H1 (cell line): Measurements from ENCODE around the gene TMEM108. TPM values are rescaled to one million over a fixed set of nuclear protein-coding genes. Genes with fewer than 3 reads are reported as not detected.

Experiments
- CTCF ChIA-PET: fragments of 300-600 bp; sonication (Branson Sonifier 250); formaldehyde crosslinking; loops from one replicate; lab custom pipeline; 2021; ENCODE audit not compliant: partially characterized antibody; lab: Charles Lee
- POLR2A ChIA-PET: fragments of 300-600 bp; sonication (Branson Sonifier 250); formaldehyde crosslinking; loops from one replicate; lab custom pipeline; 2021; ENCODE audit warnings: inconsistent platforms; ENCODE audit not compliant: partially characterized antibody; lab: Charles Lee
- DNase-seq, 2 experiments: peaks; one replicate each; pipeline versions ENCODE4 v3.0.0 to v3.0.0-alpha.2; 2010 to 2022; ENCODE audit warnings: low spot score in 2 of 2, low read depth in 1 of 2, mixed read lengths in 1 of 2
- FAIRE-seq: peaks from 2 replicates; lab custom pipeline; 2011; peaks lifted over from hg19 to GRCh38; lab: Jason Lieb, UNC
- H2AFZ ChIP-seq: 2 replicates; pipeline ENCODE4 v1.8.1; 2012; ENCODE audit warnings: low read length, inconsistent platforms
- H2AK5ac ChIP-seq: 2 replicates; pipeline ENCODE4 v1.6.1; 2013; ENCODE audit warnings: low read depth, low read length
- H2BK120ac ChIP-seq: replicated peaks from 2 replicates; pipeline ENCODE3; 2013; ENCODE audit warnings: low read depth, low read length, inconsistent platforms
- H2BK12ac ChIP-seq: 2 replicates; pipeline ENCODE4 v1.6.1; 2013; ENCODE audit warnings: low read depth, low read length
- H2BK15ac ChIP-seq: 2 replicates; pipeline ENCODE4 v1.6.1; 2013; ENCODE audit warnings: low read length
- H2BK20ac ChIP-seq: 2 replicates; pipeline ENCODE4 v1.6.1; 2013; ENCODE audit warnings: low read length
- H2BK5ac ChIP-seq: 2 replicates; pipeline ENCODE4 v1.6.1; 2013; ENCODE audit warnings: low read depth, low read length
- H3K14ac ChIP-seq: 2 replicates; pipeline ENCODE4 v1.6.1; 2013; ENCODE audit warnings: inconsistent platforms; ENCODE audit not compliant: insufficient read length
- H3K18ac ChIP-seq: 2 replicates; pipeline ENCODE4 v1.6.1; 2013; ENCODE audit warnings: low read length; ENCODE audit errors: extremely low read depth
- H3K23ac ChIP-seq: 2 replicates; pipeline ENCODE4 v1.6.1; 2013; ENCODE audit warnings: inconsistent platforms; ENCODE audit not compliant: insufficient read length
- H3K23me2 ChIP-seq: 2 replicates; pipeline ENCODE4 v1.6.1; 2013; ENCODE audit warnings: low read depth, low read length
- H3K27ac ChIP-seq: 2 replicates; pipeline ENCODE4 v1.6.1; 2011; ENCODE audit warnings: low read depth, low read length, inconsistent platforms
- H3K27me3 ChIP-seq, 4 experiments: replicated peaks in 1 of 4; 1 replicate in 1 of 4; 2 replicates in 3 of 4; pipeline versions ENCODE4 v1.6.1 to v1.8.1; 2011 to 2013; ENCODE audit warnings: low read length in 3 of 4, mild to moderate bottlenecking in 3 of 4, inconsistent platforms in 2 of 4, mixed read lengths in 2 of 4, moderate library complexity in 1 of 4; ENCODE audit not compliant: control insufficient read depth in 3 of 4, insufficient read depth in 3 of 4; ENCODE audit errors: extremely low read depth in 1 of 4
- H3K36me3 ChIP-seq, 4 experiments: 2 replicates each; pipeline versions ENCODE4 v1.6.1 to v1.8.1; 2011 to 2013; ENCODE audit warnings: mild to moderate bottlenecking in 4 of 4, low read length in 3 of 4, moderate library complexity in 2 of 4, control low read depth in 1 of 4, inconsistent platforms in 1 of 4; ENCODE audit not compliant: insufficient read depth in 4 of 4, control insufficient read depth in 2 of 4
- H3K4ac ChIP-seq: replicated peaks from 2 replicates; pipeline ENCODE3; 2013; ENCODE audit warnings: low read length, low read depth, mixed read lengths, inconsistent platforms; ENCODE audit not compliant: insufficient read length
- H3K4me1 ChIP-seq, 4 experiments: replicated peaks in 1 of 4; 1 replicate in 1 of 4; 2 replicates in 3 of 4; pipeline versions ENCODE4 v1.6.1 to v1.8.1; 2011 to 2013; ENCODE audit warnings: low read length in 3 of 4, inconsistent platforms in 2 of 4, mixed read lengths in 1 of 4; ENCODE audit not compliant: insufficient read depth in 4 of 4, control insufficient read depth in 3 of 4
- H3K4me2 ChIP-seq, 2 experiments: 2 replicates each; pipeline versions ENCODE4 v1.6.1 to v1.8.1; 2011 to 2013; ENCODE audit warnings: low read depth in 2 of 2, low read length in 2 of 2, control low read depth in 1 of 2, inconsistent platforms in 1 of 2, mild to moderate bottlenecking in 1 of 2; ENCODE audit not compliant: insufficient read depth in 1 of 2
- H3K4me3 ChIP-seq, 4 experiments: fragments of 200-600, 300-600 bp in 1 of 4; sonication (generic), shearing (Covaris generic), sonication (Bioruptor Twin) in 1 of 4; 2 replicates each; pipeline versions ENCODE4 v1.5.1 to v1.8.1; 2011 to 2016; ENCODE audit warnings: low read length in 4 of 4, low read depth in 3 of 4, control low read depth in 2 of 4, inconsistent platforms in 2 of 4, mild to moderate bottlenecking in 2 of 4, mixed read lengths in 1 of 4, moderate library complexity in 1 of 4; ENCODE audit not compliant: insufficient read depth in 2 of 4; ENCODE audit errors: extremely low read depth in 1 of 4
- H3K56ac ChIP-seq: replicated peaks from 2 replicates; pipeline ENCODE3; 2013; ENCODE audit warnings: low read depth, mild to moderate bottlenecking, mixed read lengths, low read length, inconsistent platforms; ENCODE audit not compliant: insufficient read length
- H3K79me1 ChIP-seq: 2 replicates; pipeline ENCODE4 v1.6.1; 2013; ENCODE audit warnings: low read depth, low read length, control low read depth
- H3K79me2 ChIP-seq, 2 experiments: 2 replicates each; pipeline versions ENCODE4 v1.6.1 to v1.8.1; 2012 to 2013; ENCODE audit warnings: low read length in 2 of 2, mild to moderate bottlenecking in 2 of 2, inconsistent platforms in 1 of 2; ENCODE audit not compliant: insufficient read depth in 2 of 2, control insufficient read depth in 1 of 2
- H3K9ac ChIP-seq, 4 experiments: replicated peaks in 1 of 4; 1 replicate in 1 of 4; 2 replicates in 3 of 4; pipeline versions ENCODE4 v1.6.1 to v1.8.1; 2011 to 2013; ENCODE audit warnings: low read depth in 3 of 4, low read length in 3 of 4, control low read depth in 2 of 4, mild to moderate bottlenecking in 2 of 4, moderate library complexity in 2 of 4, inconsistent platforms in 1 of 4; ENCODE audit errors: extremely low read depth in 1 of 4
- H3K9me3 ChIP-seq, 2 experiments: 2 replicates each; pipeline versions ENCODE4 v1.6.1 to v1.8.1; 2012 to 2013; ENCODE audit warnings: mild to moderate bottlenecking in 2 of 2, moderate library complexity in 2 of 2, control low read depth in 1 of 2, inconsistent platforms in 1 of 2, low read depth in 1 of 2, low read length in 1 of 2, mixed read lengths in 1 of 2; ENCODE audit not compliant: insufficient read depth in 2 of 2
- H4K20me1 ChIP-seq, 2 experiments: replicated peaks in 1 of 2; 2 replicates each; pipeline versions ENCODE3 to v1.8.1; 2011 to 2013; ENCODE audit warnings: inconsistent platforms in 2 of 2, low read length in 2 of 2, mild to moderate bottlenecking in 1 of 2; ENCODE audit not compliant: insufficient read depth in 2 of 2, control insufficient read depth in 1 of 2
- H4K5ac ChIP-seq: 2 replicates; pipeline ENCODE4 v1.6.1; 2013; ENCODE audit warnings: low read length, low read depth, mixed read lengths, inconsistent platforms; ENCODE audit not compliant: insufficient read length
- H4K8ac ChIP-seq: 2 replicates; pipeline ENCODE4 v1.8.0; 2013; ENCODE audit warnings: mild to moderate bottlenecking, moderate library complexity, low read length, inconsistent platforms; ENCODE audit not compliant: insufficient read depth; ENCODE audit errors: extremely low read depth
- H4K91ac ChIP-seq: replicated peaks from 2 replicates; pipeline ENCODE3; 2013; ENCODE audit warnings: low read length, mixed read lengths, inconsistent platforms; ENCODE audit not compliant: insufficient read length
- CHD1 ChIP-seq: IDR thresholded peaks from 2 replicates; pipeline ENCODE4 v1.6.1; 2012; ENCODE audit warnings: low read depth, low read length, improper control_type of control experiment
- CTCF ChIP-seq, 3 experiments: IDR thresholded peaks; 1 replicate in 2 of 3; 2 replicates in 1 of 3; pipeline versions ENCODE4 v1.5.1 to v1.6.1; 2011; ENCODE audit warnings: low read length in 3 of 3, mild to moderate bottlenecking in 3 of 3, inconsistent platforms in 2 of 3, low read depth in 1 of 3, moderate library complexity in 1 of 3; ENCODE audit not compliant: insufficient read depth in 1 of 3; ENCODE audit errors: control extremely low read depth in 1 of 3
- GTF2F1 ChIP-seq: IDR thresholded peaks from 2 replicates; pipeline ENCODE4 v1.6.1; 2012; ENCODE audit warnings: low read depth, low read length, improper control_type of control experiment, borderline replicate concordance
- HDAC6 ChIP-seq: IDR thresholded peaks from one replicate; pipeline ENCODE4 v1.7.1; 2012; ENCODE audit warnings: low read depth, mild to moderate bottlenecking, inconsistent platforms, low read length, moderate library complexity
- KDM5A ChIP-seq: fragments of 200-600 bp; IDR thresholded peaks from 2 replicates; pipeline ENCODE4 v1.7.1; 2012; ENCODE audit warnings: mild to moderate bottlenecking, low read length, inconsistent platforms, mixed read lengths
- MAFK ChIP-seq: IDR thresholded peaks from 2 replicates; pipeline ENCODE4 v1.6.1; 2012; ENCODE audit warnings: low read depth, mild to moderate bottlenecking, improper control_type of control experiment, low read length
- PHF8 ChIP-seq: fragments of 200-600 bp; sonication (generic); conservative IDR thresholded peaks from 2 replicates; pipeline ENCODE4 v1.7.1; 2012; ENCODE audit warnings: low read depth, mild to moderate bottlenecking, inconsistent platforms, low read length, moderate library complexity
- POU5F1 ChIP-seq: IDR thresholded peaks from 2 replicates; pipeline ENCODE4 v1.6.1; 2011; ENCODE audit warnings: low read depth, mild to moderate bottlenecking, low read length, moderate library complexity
- RAD21 ChIP-seq, 2 experiments: IDR thresholded peaks in 1 of 2; conservative IDR thresholded peaks in 1 of 2; 2 replicates each; pipeline ENCODE4 v1.6.1; 2011; ENCODE audit warnings: low read depth in 2 of 2, low read length in 2 of 2, improper control_type of control experiment in 1 of 2, inconsistent platforms in 1 of 2, mild to moderate bottlenecking in 1 of 2, moderate library complexity in 1 of 2
- RFX5 ChIP-seq: IDR thresholded peaks from 2 replicates; pipeline ENCODE4 v1.6.1; 2011; ENCODE audit warnings: low read depth, low read length, improper control_type of control experiment, borderline replicate concordance
- SIRT6 ChIP-seq: IDR thresholded peaks from one replicate; pipeline ENCODE4 v1.7.1; 2012; ENCODE audit warnings: low read length, inconsistent platforms
- polyA plus RNA-seq, 7 experiments: library from polyadenylated mRNA; depleted of rRNA in 3 of 7; stranded (reverse) in 5 of 7; unstranded in 2 of 7; fragments of >200 nt in 5 of 7; fragments of 200-250 nt in 2 of 7; gene quantifications; 1 replicate in 5 of 7; 2 replicates in 1 of 7; 4 replicates in 1 of 7; pipeline versions ENCODE4 v1.2.1 to v1.2.3, GENCODE V29; 2011 to 2013; ENCODE audit warnings: missing spikeins in 2 of 7, mixed read lengths in 2 of 7
- total RNA-seq: library from RNA; stranded (reverse); fragmentation: NEBNext Ultra II Directional; extraction: Animal tissue kit (Norgen Biotek cat#: 25700); gene quantifications from 2 replicates; pipeline ENCODE4 v1.2.1, GENCODE V29; 2021
- TF ChIP-seq, protein P1 (sequence below): IDR thresholded peaks from 2 replicates; pipeline ENCODE4 v1.6.1; 2012; ENCODE audit warnings: inconsistent platforms

TMEM108 gene
- total and polyA plus RNA-seq, 2 of the 8 experiments (the other 6 are each of a cell fraction or from before 2014, with no cell fraction given) = 14.3 to 16.2 TPM

DNA sequence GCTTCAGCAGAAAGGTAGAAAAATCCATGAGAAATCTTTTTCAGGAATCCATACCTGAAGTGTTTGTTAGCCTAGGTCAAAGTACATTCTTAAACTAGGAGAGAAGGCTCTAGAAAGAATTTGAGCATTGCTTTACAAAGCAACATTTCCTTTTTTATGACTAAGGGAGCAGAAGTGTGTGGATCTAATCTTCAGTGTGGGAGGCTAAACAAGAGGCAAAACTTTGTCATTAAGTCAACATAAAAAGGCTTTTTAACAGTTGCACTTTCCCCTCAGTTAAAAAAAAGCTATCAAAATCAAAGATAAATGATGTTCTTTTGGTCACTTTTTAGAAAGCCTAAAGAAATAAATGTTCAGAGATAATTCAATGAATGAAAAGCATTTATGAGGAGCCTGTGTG lies 154.8 kb downstream of the TMEM108 start:
- no peaks in the 10 kb centered on the region for H3K27me3 ChIP-seq
- no peak for FAIRE-seq
- H3K4ac ChIP-seq = no peak overlapping the region
- H2AK5ac ChIP-seq = no peak overlapping the region
- H3K23ac ChIP-seq = no peak overlapping the region
- H2BK20ac ChIP-seq = no peak overlapping the region
- no peaks in the 10 kb centered on the region for H3K36me3 ChIP-seq
- no peak overlapping the region for H3K4me3 ChIP-seq
- H3K4me1 ChIP-seq = peaks cover 0 to 10% (median 3%) of the 10 kb centered on the region in 4 experiments; a peak in 1 of 7 replicates
- no peaks in the 10 kb centered on the region; the same call in 1 of the 2 replicates for H3K79me1 ChIP-seq
- H3K56ac ChIP-seq = no peak overlapping the region
- H2BK12ac ChIP-seq = no peak overlapping the region
- no peak overlapping the region for H2BK120ac ChIP-seq
- H3K27ac ChIP-seq = no peak overlapping the region
- no peaks in the 10 kb centered on the region for H3K23me2 ChIP-seq
- no peak overlapping the region for H3K14ac ChIP-seq
- no peak overlapping the region for H4K5ac ChIP-seq
- H3K9me3 ChIP-seq = no peaks in the 10 kb centered on the region
- H3K9ac ChIP-seq = no peak overlapping the region
- no peak for TF ChIP-seq KDM5A
- TF ChIP-seq RAD21 (IDR thresholded peaks at IDR 0.05 in 1 of 2, conservative IDR thresholded peaks at IDR 0.05 in 1 of 2; ENCODE audit: low read depth in 2 of 2, low read length in 2 of 2) = no peak
- TF ChIP-seq SIRT6 = no peak
- TF ChIP-seq PHF8 = no peak
- TF ChIP-seq CTCF (IDR thresholded peaks at IDR 0.05; ENCODE audit: control extremely low read depth in 1 of 3, insufficient read depth in 1 of 3, low read depth in 1 of 3, low read length in 3 of 3) = no peak
- TF ChIP-seq RFX5 = no peak
- TF ChIP-seq MAFK = no peak
- no peak for TF ChIP-seq HDAC6
- TF ChIP-seq POU5F1 = no peak
- TF ChIP-seq, protein P1, sequence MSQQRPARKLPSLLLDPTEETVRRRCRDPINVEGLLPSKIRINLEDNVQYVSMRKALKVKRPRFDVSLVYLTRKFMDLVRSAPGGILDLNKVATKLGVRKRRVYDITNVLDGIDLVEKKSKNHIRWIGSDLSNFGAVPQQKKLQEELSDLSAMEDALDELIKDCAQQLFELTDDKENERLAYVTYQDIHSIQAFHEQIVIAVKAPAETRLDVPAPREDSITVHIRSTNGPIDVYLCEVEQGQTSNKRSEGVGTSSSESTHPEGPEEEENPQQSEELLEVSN = no peak
- TF ChIP-seq CHD1 = no peak
- no peak for TF ChIP-seq GTF2F1
- H4K20me1 ChIP-seq = no peaks in the 10 kb centered on the region
- no peak overlapping the region for H3K4me2 ChIP-seq
- no peak for DNase-seq
- ChIA-PET CTCF (interaction anchor here (0.8 to 1.2 kb wide), 2 partner anchors 15 to 160 kb away, joined by 3 read pairs; no protein-coding TSS in a partner anchor), POLR2A (no interaction called here)
- no peak overlapping the region for H3K18ac ChIP-seq
- no peak overlapping the region for H2BK15ac ChIP-seq
- no peaks in the 10 kb centered on the region for H3K79me2 ChIP-seq
- H2AFZ ChIP-seq = no peak overlapping the region
- H2BK5ac ChIP-seq = no peak overlapping the region
- no peak overlapping the region for H4K8ac ChIP-seq
- H4K91ac ChIP-seq = no peak overlapping the region
